Activated CD8-positive, alpha-beta T cell treated with anti-CD3 and anti-CD28 coated beads for 36 hours (primary cell): ENCODE data around the gene LILRB3. TPM values are rescaled to one million over a fixed set of nuclear protein-coding genes. Genes with fewer than 3 reads are reported as not detected.
A peak's percentile ranks its signal among the peaks of the same experiment; 100 is the strongest.

Experiments
- ATAC-seq: fragments of 200-7000 bp; cut with Tn5 transposase; one replicate; pipeline ENCODE4 v1.10.0; 2021; ENCODE audit warnings: mild to moderate bottlenecking, moderate library complexity
- CTCF ChIA-PET: fragments of 350-600 bp; sonication (Branson Sonifier 250); formaldehyde crosslinking; loops from one replicate; lab custom pipeline; 2021; ENCODE audit warnings: antibody characterized with exemption; lab: Charles Lee
- POLR2A ChIA-PET: fragments of 350-600 bp; sonication (Branson Sonifier 250); formaldehyde crosslinking; loops from one replicate; lab custom pipeline; 2021; ENCODE audit warnings: antibody characterized with exemption; lab: Charles Lee
- DNase-seq: peaks from one replicate; pipeline ENCODE4 v3.0.0-alpha.2; 2020
- H3K27ac Mint-ChIP-seq: one replicate; pipeline ENCODE4 v1.8.0; 2021; ENCODE audit warnings: mild to moderate bottlenecking, mixed read lengths
- H3K27me3 Mint-ChIP-seq: one replicate; pipeline ENCODE4 v1.8.0; 2021; ENCODE audit warnings: mixed read lengths
- H3K36me3 Mint-ChIP-seq: one replicate; pipeline ENCODE4 v1.8.0; 2021; ENCODE audit warnings: low read depth, mixed read lengths
- H3K4me1 Mint-ChIP-seq: one replicate; pipeline ENCODE4 v1.8.0; 2021; ENCODE audit warnings: low read depth, mixed read lengths
- H3K4me3 Mint-ChIP-seq: one replicate; pipeline ENCODE4 v1.8.0; 2021; ENCODE audit warnings: mild to moderate bottlenecking, moderate library complexity, mixed read lengths
- H3K9me3 Mint-ChIP-seq: one replicate; pipeline ENCODE4 v1.8.0; 2021; ENCODE audit warnings: mixed read lengths
- CTCF ChIP-seq: fragments of 200-600 bp; IDR thresholded peaks from one replicate; pipeline ENCODE4 v1.8.0; 2022; ENCODE audit warnings: antibody characterized with exemption, mild to moderate bottlenecking
- intact Hi-C: fragments of 100-400 bp; cut with micrococcal nuclease; formaldehyde crosslinking; loops from one replicate; pipeline ENCODE4 v1.10.0; 2022
- total RNA-seq, 2 experiments: library from RNA; stranded (reverse); gene quantifications; one replicate each; pipeline ENCODE4 v1.2.3, GENCODE V29; 2021

Gene LILRB3
- total RNA-seq, 2 experiments from 2014 or later, result not detected

GRCh38 chr19:54203151-54203611, 19.6 kb downstream of the LILRB3 start:
- Mint-ChIP-seq H3K4me3 (peak overlapping the region; percentile 87), H3K27me3 (no peaks in the 10 kb centered on the region), H3K27ac (peak overlapping the region; percentile 62), H3K4me1 (peaks cover 68% of the 10 kb centered on the region), H3K9me3 (no peaks in the 10 kb centered on the region), H3K36me3 (peaks cover 75% of the 10 kb centered on the region)
- CTCF ChIA-PET, result no interaction called here
- no peak for DNase-seq
- no peak for ATAC-seq
- TF ChIP-seq CTCF, result no peak
- POLR2A ChIA-PET, result interaction anchor here (0.9 to 18.7 kb wide), 7 partner anchors 3 to 259 kb away, joined by 3 to 419 read pairs (median 8); partner anchors contain the start of genes CNOT3, LENG1, MBOAT7 and RPS9
- intact Hi-C loops, result no loop called here

- no peaks in the 10 kb centered on the region for H3K9me3 Mint-ChIP-seq
- intact Hi-C loops, result no loop called here
- peak overlapping the region; percentile 87 for H3K4me3 Mint-ChIP-seq
- peaks cover 56% of the 10 kb centered on the region for H3K4me1 Mint-ChIP-seq
- ChIA-PET POLR2A (interaction anchor here (0.8 to 18.7 kb wide), 10 partner anchors 4 to 1053 kb away, joined by 3 to 419 read pairs (median 10); partner anchors contain the start of genes LENG1, MBOAT7, PRPF31 and RPS9), CTCF (interaction anchor here (1.9 kb wide), 1 partner anchor 13 kb away, joined by 5 read pairs; the partner anchor contains the start of gene MBOAT7)
- H3K36me3 Mint-ChIP-seq, result peaks cover 63% of the 10 kb centered on the region
- TF ChIP-seq CTCF, result no peak
- ATAC-seq (no peak), DNase-seq (no peak)
- peak overlapping the region; percentile 99 for H3K27ac Mint-ChIP-seq
- H3K27me3 Mint-ChIP-seq, result no peaks in the 10 kb centered on the region
These were observed 20.8 kb downstream of the LILRB3 start for GRCh38 chr19:54201980-54202379.

- intact Hi-C loops, result no loop called here
- ChIA-PET CTCF (interaction anchor here (0.8 to 1.9 kb wide), 2 partner anchors 13 to 65 kb away, joined by 3 to 5 read pairs; partner anchors contain the start of gene MBOAT7), POLR2A (interaction anchor here (0.6 to 18.7 kb wide), 21 partner anchors 5 to 1054 kb away, joined by 3 to 419 read pairs (median 5); partner anchors contain the start of genes CNOT3, LENG1, LENG8 and LENG9)
- H3K27me3 Mint-ChIP-seq, result no peaks in the 10 kb centered on the region
- no peak for TF ChIP-seq CTCF
- no peaks in the 10 kb centered on the region for H3K9me3 Mint-ChIP-seq
- peaks cover 56% of the 10 kb centered on the region for H3K36me3 Mint-ChIP-seq
- peak overlapping the region; percentile 87 for H3K4me3 Mint-ChIP-seq
- ATAC-seq (no peak), DNase-seq (no peak)
- peaks cover 49% of the 10 kb centered on the region for H3K4me1 Mint-ChIP-seq
- H3K27ac Mint-ChIP-seq, result peak overlapping the region; percentile 99
These were observed 21.6 kb downstream of the LILRB3 start for GRCh38 chr19:54201172-54201701.

GRCh38 chr19:54199401-54199800, 23.4 kb downstream of the LILRB3 start:
- DNase-seq, result no peak
- Mint-ChIP-seq H3K4me1 (peaks cover 31% of the 10 kb centered on the region), H3K36me3 (peaks cover 42% of the 10 kb centered on the region), H3K27ac (peak overlapping the region; percentile 83), H3K9me3 (no peaks in the 10 kb centered on the region), H3K4me3 (peak overlapping the region; percentile 87), H3K27me3 (no peaks in the 10 kb centered on the region)
- no peak for ATAC-seq
- ChIA-PET POLR2A (interaction anchor here (0.9 to 18.7 kb wide), 7 partner anchors 5 to 84 kb away, joined by 3 to 419 read pairs (median 18); partner anchors contain the start of genes LENG1, MBOAT7, PRPF31 and RPS9), CTCF (interaction anchor here (0.8 to 1.4 kb wide), 3 partner anchors 9 to 31 kb away, joined by 3 to 4 read pairs (median 3); partner anchors contain the start of genes MBOAT7 and TSEN34)
- intact Hi-C loops, result no loop called here
- TF ChIP-seq CTCF, result no peak

GRCh38 chr19:54197121-54197520, 25.7 kb downstream of the LILRB3 start:
- ATAC-seq (no peak), DNase-seq (no peak)
- H3K36me3 Mint-ChIP-seq, result peaks cover 27% of the 10 kb centered on the region
- peak overlapping the region; percentile 52 for H3K27ac Mint-ChIP-seq
- no peak overlapping the region for H3K4me3 Mint-ChIP-seq
- H3K27me3 Mint-ChIP-seq, result no peaks in the 10 kb centered on the region
- ChIA-PET POLR2A (interaction anchor here (18.7 kb wide), 1 partner anchor 9 kb away, joined by 419 read pairs; the partner anchor contains the start of gene RPS9), CTCF (interaction anchor here (1.3 kb wide), 1 partner anchor 29 kb away, joined by 3 read pairs; no protein-coding TSS in a partner anchor)
- no peak for TF ChIP-seq CTCF
- no peaks in the 10 kb centered on the region for H3K9me3 Mint-ChIP-seq
- intact Hi-C loops, result no loop called here
- H3K4me1 Mint-ChIP-seq, result peaks cover 16% of the 10 kb centered on the region
